WTC11 (cell line): ENCODE data around the gene EVA1C.

ENCODE experiments used
- ZBTB21 ChIP-seq: sonication (generic); formaldehyde crosslinking; IDR thresholded peaks from 2 replicates; pipeline ENCODE4 v1.8.1; 2023; ENCODE audit warnings: mild to moderate bottlenecking, missing genetic modification reagents, borderline replicate concordance
- TF ChIP-seq, protein P1 (sequence below): fragments of 200-600 bp; IDR thresholded peaks from 2 replicates; pipeline ENCODE4 v1.8.0; 2022; ENCODE audit warnings: antibody characterized with exemption
- TF ChIP-seq, protein P2 (sequence below): sonication (generic); formaldehyde crosslinking; IDR thresholded peaks from 2 replicates; pipeline ENCODE4 v1.8.1; 2022; ENCODE audit warnings: mild to moderate bottlenecking, missing genetic modification reagents, moderate library complexity, borderline replicate concordance
- TF ChIP-seq, protein P3 (sequence below): fragments of 250-450 bp; sonication (Bioruptor Pico); IDR thresholded peaks from 2 replicates; pipeline ENCODE4 v2.1.2; 2022; ENCODE audit warnings: mild to moderate bottlenecking, moderate library complexity
- TF ChIP-seq, protein P4 (sequence below): sonication (generic); formaldehyde crosslinking; IDR thresholded peaks from 2 replicates; pipeline ENCODE4 v1.8.1; 2023; ENCODE audit warnings: mild to moderate bottlenecking, missing genetic modification reagents, moderate library complexity

DNA sequence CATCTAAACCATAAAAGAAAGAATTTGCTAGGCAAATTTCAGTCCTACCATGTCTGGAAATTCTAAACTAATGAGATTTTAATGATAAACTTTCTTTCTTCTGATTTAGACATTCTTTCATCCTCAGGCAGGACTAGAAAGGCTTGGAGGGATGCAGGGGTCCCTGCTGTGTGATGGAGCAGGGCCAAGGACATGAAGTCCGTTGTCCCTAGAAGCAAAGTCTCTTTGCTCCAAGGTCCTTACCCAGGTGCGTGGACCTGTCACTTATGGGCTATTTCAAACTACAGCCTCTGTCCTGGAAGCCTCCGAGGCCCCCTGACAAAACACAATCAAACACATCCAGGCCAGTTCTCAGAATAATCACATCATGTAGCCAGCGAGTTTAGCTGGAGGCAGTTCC lies 46.3 kb upstream of the EVA1C start:
- TF ChIP-seq, protein P1, sequence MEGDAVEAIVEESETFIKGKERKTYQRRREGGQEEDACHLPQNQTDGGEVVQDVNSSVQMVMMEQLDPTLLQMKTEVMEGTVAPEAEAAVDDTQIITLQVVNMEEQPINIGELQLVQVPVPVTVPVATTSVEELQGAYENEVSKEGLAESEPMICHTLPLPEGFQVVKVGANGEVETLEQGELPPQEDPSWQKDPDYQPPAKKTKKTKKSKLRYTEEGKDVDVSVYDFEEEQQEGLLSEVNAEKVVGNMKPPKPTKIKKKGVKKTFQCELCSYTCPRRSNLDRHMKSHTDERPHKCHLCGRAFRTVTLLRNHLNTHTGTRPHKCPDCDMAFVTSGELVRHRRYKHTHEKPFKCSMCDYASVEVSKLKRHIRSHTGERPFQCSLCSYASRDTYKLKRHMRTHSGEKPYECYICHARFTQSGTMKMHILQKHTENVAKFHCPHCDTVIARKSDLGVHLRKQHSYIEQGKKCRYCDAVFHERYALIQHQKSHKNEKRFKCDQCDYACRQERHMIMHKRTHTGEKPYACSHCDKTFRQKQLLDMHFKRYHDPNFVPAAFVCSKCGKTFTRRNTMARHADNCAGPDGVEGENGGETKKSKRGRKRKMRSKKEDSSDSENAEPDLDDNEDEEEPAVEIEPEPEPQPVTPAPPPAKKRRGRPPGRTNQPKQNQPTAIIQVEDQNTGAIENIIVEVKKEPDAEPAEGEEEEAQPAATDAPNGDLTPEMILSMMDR = no peak
- TF ChIP-seq, protein P2, sequence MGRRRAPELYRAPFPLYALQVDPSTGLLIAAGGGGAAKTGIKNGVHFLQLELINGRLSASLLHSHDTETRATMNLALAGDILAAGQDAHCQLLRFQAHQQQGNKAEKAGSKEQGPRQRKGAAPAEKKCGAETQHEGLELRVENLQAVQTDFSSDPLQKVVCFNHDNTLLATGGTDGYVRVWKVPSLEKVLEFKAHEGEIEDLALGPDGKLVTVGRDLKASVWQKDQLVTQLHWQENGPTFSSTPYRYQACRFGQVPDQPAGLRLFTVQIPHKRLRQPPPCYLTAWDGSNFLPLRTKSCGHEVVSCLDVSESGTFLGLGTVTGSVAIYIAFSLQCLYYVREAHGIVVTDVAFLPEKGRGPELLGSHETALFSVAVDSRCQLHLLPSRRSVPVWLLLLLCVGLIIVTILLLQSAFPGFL = no peak
- TF ChIP-seq, protein P3, sequence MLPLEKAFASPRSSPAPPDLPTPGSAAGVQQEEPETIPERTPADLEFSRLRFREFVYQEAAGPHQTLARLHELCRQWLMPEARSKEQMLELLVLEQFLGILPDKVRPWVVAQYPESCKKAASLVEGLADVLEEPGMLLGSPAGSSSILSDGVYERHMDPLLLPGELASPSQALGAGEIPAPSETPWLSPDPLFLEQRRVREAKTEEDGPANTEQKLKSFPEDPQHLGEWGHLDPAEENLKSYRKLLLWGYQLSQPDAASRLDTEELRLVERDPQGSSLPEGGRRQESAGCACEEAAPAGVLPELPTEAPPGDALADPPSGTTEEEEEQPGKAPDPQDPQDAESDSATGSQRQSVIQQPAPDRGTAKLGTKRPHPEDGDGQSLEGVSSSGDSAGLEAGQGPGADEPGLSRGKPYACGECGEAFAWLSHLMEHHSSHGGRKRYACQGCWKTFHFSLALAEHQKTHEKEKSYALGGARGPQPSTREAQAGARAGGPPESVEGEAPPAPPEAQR = no peak
- TF ChIP-seq, protein P4, sequence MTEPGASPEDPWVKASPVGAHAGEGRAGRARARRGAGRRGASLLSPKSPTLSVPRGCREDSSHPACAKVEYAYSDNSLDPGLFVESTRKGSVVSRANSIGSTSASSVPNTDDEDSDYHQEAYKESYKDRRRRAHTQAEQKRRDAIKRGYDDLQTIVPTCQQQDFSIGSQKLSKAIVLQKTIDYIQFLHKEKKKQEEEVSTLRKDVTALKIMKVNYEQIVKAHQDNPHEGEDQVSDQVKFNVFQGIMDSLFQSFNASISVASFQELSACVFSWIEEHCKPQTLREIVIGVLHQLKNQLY (CRISPR knock-in tag) = no peak
- TF ChIP-seq ZBTB21 (CRISPR knock-in tag) = no peak
